Superior temporal gyrus (tissue), 1 donor: ENCODE measurements around the gene DMGDH.

Experiments used
- DNase-seq: peaks from one replicate; pipeline ENCODE4 v3.0.0-alpha.2; 2016; ENCODE audit errors: extremely low spot score

Gene DMGDH

DNA sequence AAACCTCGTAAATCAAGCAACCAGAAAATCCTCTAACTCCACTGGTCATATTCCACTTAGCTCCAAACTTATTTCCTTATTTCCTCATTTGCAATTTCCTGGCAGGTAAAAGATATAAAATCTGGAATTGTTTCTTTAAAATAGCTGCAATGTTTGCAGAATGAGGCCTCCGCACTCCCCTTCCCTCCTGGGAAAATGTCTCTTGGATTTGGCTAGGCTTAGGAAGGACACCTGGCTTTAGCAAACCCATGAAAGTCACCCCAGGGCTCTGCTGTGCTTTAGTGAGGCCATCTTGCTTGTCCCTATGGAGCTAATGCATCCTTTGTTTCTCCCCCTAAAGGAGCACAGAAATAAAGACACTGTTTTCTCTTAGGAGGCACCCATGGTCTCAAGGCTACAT lies 94.9 kb downstream of the DMGDH start:
- DNase-seq: no peak

DNA sequence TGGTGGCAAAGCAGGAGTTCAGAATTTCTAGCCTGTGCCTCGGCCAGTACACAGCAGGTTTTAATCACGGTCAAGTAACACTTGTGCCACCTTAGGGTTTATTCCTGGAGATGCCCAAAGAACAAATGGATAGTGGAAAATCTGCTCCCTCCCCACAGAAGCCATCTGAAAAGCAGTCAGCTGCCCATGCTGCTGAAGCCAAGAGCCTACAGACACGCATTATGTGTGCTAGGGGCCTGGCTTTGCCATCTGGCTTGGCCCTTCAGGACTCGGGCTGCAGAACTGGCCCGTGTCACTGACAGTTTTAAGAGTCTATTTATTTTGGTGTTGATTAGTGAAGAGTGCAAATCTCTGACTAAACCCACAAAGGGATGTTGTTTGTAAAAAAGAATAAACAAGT lies 95.5 kb downstream of the DMGDH start:
- DNase-seq: peak; percentile 78

DNA sequence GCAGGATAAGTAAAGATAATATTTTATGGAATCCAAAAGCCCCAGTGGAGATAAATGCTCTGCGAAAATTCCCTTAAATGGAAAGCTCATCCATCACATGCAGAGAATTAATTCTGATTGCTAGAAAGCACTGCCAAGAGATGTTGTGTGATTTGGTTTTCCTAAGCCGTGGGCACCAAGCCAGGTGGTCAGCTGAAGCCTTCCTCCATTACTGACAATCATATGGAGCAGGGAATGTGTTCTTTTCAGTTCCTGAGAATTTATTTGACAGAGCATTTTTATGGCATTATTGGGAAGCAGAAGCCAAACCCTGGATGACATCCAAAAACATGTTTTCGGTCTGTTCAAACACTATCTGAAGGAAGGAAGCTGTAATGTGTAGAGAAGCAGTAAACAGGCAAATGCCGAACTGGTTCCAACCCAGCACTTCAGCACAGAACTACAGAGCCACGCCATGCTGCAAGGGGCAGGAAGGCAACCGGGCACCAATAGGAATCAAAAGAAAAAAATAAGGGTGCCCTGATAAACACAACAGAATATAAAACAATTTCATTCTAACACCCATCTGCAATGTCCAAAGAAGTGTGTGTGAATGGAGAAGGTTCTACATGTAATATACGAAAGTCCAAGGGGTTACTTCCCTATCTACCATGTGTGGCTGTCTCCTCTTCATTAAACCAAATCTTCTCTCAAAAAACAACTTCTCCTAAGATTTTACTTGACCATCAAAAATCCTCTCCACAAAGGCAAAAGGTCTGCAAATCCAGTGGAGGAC lies 96.6 kb downstream of the DMGDH start:
- peak; percentile 70 for DNase-seq

DNA sequence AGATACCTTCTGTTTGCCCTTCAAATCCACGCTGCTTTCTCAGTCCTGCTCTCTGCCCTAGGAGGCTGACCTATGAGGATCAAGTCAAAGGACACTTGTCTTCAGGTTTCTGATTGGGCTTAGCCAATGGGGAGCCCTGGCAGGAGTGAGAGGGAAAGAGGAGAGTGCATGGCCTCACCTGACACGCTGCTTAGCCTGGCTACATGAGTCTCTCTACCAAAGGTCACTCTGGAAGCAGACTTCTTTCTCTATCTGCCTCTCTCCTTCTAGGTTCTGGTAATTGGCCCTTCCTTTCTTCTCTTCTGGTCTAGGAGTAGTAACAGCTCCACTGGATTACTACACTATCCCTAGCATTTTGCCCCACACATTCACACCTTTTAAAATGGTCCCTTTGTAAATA lies 97.5 kb downstream of the DMGDH start:
- DNase-seq: no peak

DNA sequence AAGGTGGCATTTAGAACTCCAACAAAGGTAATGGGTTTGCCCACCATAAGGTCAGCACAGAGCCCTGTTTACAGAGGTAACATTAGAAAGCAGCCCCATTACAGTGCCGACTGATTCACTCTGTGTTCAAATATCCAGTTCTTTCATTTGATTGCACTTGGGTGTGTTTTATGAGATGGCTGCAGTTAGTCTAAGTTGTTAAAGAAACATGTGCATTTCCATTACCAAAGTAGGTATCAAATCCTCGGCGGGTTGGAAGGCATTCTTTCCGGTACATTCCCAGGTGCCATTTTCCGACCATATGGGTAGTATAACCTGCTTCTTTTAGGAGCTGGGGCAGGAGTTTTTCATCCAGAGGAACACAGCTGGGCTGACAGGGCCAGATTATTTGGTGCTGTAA lies 100.7 kb downstream of the DMGDH start:
- no peak for DNase-seq

DNA sequence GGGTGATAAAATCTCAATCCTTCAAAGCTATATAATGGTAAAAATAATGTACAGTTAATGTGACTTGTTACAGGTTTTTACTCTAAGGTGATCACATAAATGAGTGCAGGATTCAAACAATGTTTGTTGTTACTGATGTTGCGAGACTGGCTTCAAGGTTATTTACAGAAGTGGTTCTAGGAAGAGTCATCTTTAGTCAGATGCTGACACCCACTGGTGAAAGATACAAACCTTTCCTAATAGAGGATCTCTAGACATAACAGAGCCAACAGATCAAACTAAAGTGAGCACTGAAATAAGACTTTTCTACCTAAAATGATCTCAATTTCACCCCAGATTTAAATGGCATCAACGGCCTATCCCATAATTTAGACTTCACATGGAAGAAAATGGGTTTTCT lies 104.6 kb downstream of the DMGDH start:
- peak; percentile 92 for DNase-seq

DNA sequence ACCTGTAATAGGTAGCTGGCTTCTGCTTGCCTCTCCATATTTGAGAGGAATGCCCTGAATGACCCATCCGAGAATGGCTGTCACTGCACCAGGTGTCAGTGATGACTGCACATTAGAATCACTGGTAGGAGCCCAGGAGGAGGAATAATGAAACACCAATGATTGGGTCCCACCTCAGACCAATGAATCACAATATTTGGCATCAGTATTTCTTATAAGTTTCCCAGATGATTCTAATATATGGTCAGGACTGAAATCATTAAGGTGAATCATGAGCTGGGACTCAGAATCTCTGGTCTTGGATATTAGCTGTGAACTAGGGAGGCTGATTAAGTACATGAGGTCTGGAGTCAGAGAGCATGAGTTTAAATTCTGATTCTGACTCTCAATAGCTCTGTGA lies 107.7 kb downstream of the DMGDH start:
- no peak for DNase-seq

DNA sequence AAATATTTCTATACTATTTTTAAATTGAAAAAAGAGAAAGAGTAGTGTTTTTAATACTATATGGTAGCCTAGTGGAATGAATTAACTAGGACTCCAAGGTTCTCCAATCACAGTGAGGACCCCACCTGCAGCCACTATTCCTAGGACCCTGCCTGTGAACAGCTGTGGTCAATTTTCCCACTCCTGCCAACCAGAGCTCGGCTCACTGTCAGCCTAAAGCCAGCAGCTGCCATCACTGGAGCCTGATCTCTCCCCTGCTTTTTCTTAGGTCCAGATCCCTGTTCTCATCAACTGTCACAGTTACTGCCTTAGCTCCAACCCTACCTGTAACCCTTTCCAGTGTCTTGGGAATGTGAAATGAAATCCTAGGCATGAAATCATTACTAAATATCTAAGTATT lies 109.7 kb downstream of the DMGDH start:
- no peak for DNase-seq

DNA sequence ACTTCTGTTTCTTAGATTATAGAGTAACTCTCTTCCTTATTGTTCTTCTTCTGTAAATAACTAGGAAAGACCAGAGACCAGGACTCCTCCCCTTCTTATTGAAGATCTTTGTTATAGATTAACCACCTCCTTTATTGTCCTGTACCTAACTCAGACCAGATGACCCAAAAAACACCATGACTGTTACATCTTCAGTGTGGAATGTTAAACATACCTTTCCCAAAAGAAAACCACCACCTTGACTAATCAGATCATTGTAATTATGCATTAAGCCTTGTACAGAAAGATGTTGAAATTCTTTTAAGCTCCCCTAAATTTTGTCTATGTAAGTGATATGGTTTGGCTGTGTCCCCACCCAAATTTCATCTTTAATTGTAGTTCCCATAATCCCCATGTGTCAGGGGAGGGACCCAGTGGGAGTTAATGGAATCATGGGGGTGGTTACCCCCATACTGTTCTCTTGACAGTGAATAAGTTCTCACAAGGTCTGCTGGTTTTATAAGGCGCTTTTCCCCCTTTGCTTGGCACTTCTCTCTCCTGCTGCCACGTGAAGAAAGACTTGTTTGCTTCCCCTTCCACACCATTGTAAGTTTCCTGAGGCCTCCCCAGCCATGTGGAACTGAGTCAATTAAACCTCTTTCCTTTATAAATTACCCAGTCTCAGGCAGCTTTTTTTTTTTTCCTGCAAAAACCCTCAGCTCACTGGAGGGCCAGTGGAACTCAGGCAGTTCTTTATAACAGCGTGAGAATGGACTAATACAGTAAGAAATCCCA lies 110.6 kb downstream of the DMGDH start:
- DNase-seq: no peak

DNA sequence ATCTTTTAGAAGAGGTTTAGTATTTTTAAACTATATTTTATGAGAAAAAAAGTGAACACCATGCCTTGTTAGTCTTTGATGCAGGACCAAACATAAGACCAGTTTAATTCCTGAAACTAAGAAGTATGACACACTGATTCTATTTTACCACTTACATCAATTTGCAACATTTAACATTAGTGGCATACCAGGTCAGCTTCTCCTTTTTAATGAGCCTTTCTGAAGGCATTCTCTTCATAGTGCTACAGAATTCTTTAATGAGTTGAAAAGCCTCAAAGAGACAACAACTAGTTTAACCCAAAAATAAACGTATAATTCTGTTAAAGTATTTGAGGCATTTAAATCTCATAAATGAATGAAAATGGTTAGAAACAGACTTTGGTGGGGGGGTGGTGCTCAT lies 112.6 kb downstream of the DMGDH start:
- no peak for DNase-seq

DNA sequence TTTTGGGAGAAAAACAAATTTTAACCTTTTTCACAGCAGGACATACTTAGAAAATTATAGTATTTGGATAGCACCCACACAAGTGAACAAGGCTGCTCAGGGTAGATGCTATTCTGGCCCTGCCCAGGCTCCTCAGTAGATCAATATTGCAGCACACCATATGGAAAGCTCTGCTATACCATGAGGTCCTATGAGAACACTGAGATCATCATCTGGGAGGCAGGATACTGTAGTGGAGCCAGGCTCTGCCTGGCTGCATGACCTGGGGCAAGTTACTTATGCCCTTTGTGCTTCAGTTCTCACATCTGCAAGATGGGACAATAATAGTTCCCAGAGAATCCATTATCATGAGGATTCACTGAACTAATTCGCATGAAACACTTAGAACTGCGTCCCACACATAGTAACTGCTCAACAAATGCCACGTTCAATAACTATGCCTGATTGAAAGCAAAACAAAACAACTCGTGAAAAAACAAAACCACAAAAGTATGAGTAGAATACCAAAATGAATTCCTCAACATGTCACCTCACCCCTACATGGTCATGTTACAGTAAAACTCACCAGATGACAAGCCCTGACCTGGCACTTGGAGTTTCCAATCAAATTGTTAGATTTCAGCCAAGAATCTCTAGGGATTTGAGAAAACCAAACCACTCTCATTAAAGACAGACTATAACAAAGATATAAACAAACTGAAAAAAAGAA lies 116.2 kb downstream of the DMGDH start:
- no peak for DNase-seq
